ENCODE data around the gene ZFPL1.

ZFPL1 gene
- 21.1 to 26.7 (median 23.7) reads per million in 3 donors for total RNA-seq

GRCh38 chr11:65083834-65084597, at the start of gene ZFPL1, which contains the start of gene CDCA5:
Gene ZFPL1, plus strand, starts transcription at chr11:65084222. Its CDS starts 477 bp downstream, at chr11:65084699.
Gene CDCA5, minus strand, starts transcription at chr11:65084040. Its CDS starts 62 bp downstream, at chr11:65083978.
- peak within 1 kb of the TSS; percentile 95 for H3K27ac ChIP-seq (ENCODE audit: insufficient read depth, low read length, poor library complexity, severe bottlenecking)
- peak within 1 kb of the TSS; percentile 83 for H3K4me3 ChIP-seq (ENCODE audit: insufficient read depth, low read depth, low read length, poor library complexity, severe bottlenecking)
- peaks cover 16% of the 10 kb centered on the region for H3K4me1 ChIP-seq (ENCODE audit: control insufficient read depth, insufficient read depth, low read length, poor library complexity, severe bottlenecking)
- no peaks in the 10 kb centered on the region for H3K27me3 ChIP-seq (replicated peaks; ENCODE audit: control insufficient read depth, insufficient read depth, low read length, poor library complexity, severe bottlenecking)
- DNase-seq: peak; percentile 91 to 92 (median 92)
- H3K9me3 ChIP-seq (ENCODE audit: control insufficient read depth, low read length): no peaks in the 10 kb centered on the region
- H3K36me3 ChIP-seq (ENCODE audit: control insufficient read depth, insufficient read depth, low read length): peaks cover 28% of the 10 kb centered on the region

GRCh38 chr11:65034423-65034822, 49.6 kb upstream of the ZFPL1 start:
- Histone ChIP-seq H3K36me3 (ENCODE audit: control insufficient read depth, insufficient read depth, low read length) (peaks cover 40% of the 10 kb centered on the region), H3K4me1 (ENCODE audit: control insufficient read depth, insufficient read depth, low read length, poor library complexity, severe bottlenecking) (no peaks in the 10 kb centered on the region), H3K27ac (ENCODE audit: insufficient read depth, low read length, poor library complexity, severe bottlenecking) (no peak overlapping the region), H3K4me3 (ENCODE audit: insufficient read depth, low read depth, low read length, poor library complexity, severe bottlenecking) (no peak overlapping the region), H3K27me3 (replicated peaks; ENCODE audit: control insufficient read depth, insufficient read depth, low read length, poor library complexity, severe bottlenecking) (no peaks in the 10 kb centered on the region), H3K9me3 (ENCODE audit: control insufficient read depth, low read length) (no peaks in the 10 kb centered on the region)
- DNase-seq: no peak

- DNase-seq: no peak
- no peaks in the 10 kb centered on the region for H3K4me1 ChIP-seq (ENCODE audit: control insufficient read depth, insufficient read depth, low read length, poor library complexity, severe bottlenecking)
- H3K27ac ChIP-seq (ENCODE audit: insufficient read depth, low read length, poor library complexity, severe bottlenecking): no peak overlapping the region
- H3K27me3 ChIP-seq (replicated peaks; ENCODE audit: control insufficient read depth, insufficient read depth, low read length, poor library complexity, severe bottlenecking): no peaks in the 10 kb centered on the region
- H3K9me3 ChIP-seq (ENCODE audit: control insufficient read depth, low read length): no peaks in the 10 kb centered on the region
- H3K36me3 ChIP-seq (ENCODE audit: control insufficient read depth, insufficient read depth, low read length): peaks cover 40% of the 10 kb centered on the region
- H3K4me3 ChIP-seq (ENCODE audit: insufficient read depth, low read depth, low read length, poor library complexity, severe bottlenecking): no peak overlapping the region
Observed at GRCh38 chr11:65035579-65035978, 48.4 kb upstream of the ZFPL1 start.

GRCh38 chr11:65036931-65037330, 47.1 kb upstream of the ZFPL1 start:
- Histone ChIP-seq H3K4me1 (ENCODE audit: control insufficient read depth, insufficient read depth, low read length, poor library complexity, severe bottlenecking) (peaks cover 3% of the 10 kb centered on the region), H3K4me3 (ENCODE audit: insufficient read depth, low read depth, low read length, poor library complexity, severe bottlenecking) (no peak overlapping the region), H3K27ac (ENCODE audit: insufficient read depth, low read length, poor library complexity, severe bottlenecking) (no peak overlapping the region), H3K36me3 (ENCODE audit: control insufficient read depth, insufficient read depth, low read length) (peaks cover 40% of the 10 kb centered on the region), H3K27me3 (replicated peaks; ENCODE audit: control insufficient read depth, insufficient read depth, low read length, poor library complexity, severe bottlenecking) (no peaks in the 10 kb centered on the region), H3K9me3 (ENCODE audit: control insufficient read depth, low read length) (no peaks in the 10 kb centered on the region)
- DNase-seq: no peak

- Histone ChIP-seq H3K4me3 (ENCODE audit: insufficient read depth, low read depth, low read length, poor library complexity, severe bottlenecking) (peak overlapping the region; percentile 62), H3K4me1 (ENCODE audit: control insufficient read depth, insufficient read depth, low read length, poor library complexity, severe bottlenecking) (peaks cover 3% of the 10 kb centered on the region), H3K27ac (ENCODE audit: insufficient read depth, low read length, poor library complexity, severe bottlenecking) (peak overlapping the region; percentile 74), H3K36me3 (ENCODE audit: control insufficient read depth, insufficient read depth, low read length) (peaks cover 29% of the 10 kb centered on the region), H3K27me3 (replicated peaks; ENCODE audit: control insufficient read depth, insufficient read depth, low read length, poor library complexity, severe bottlenecking) (no peaks in the 10 kb centered on the region), H3K9me3 (ENCODE audit: control insufficient read depth, low read length) (no peaks in the 10 kb centered on the region)
- no peak for DNase-seq
Observed at GRCh38 chr11:65040520-65040846, 43.5 kb upstream of the ZFPL1 start.

GRCh38 chr11:65040847-65041622, 43.0 kb upstream of the ZFPL1 start, which contains the start of gene SAC3D1:
Gene SAC3D1, plus strand, starts transcription at chr11:65041210. Its CDS starts 83 bp downstream, at chr11:65041293.
- H3K4me3 ChIP-seq (ENCODE audit: insufficient read depth, low read depth, low read length, poor library complexity, severe bottlenecking): peak within 1 kb of the TSS; percentile 62
- peak; percentile 79 to 82 (median 79) for DNase-seq
- peaks cover 26% of the 10 kb centered on the region for H3K36me3 ChIP-seq (ENCODE audit: control insufficient read depth, insufficient read depth, low read length)
- H3K27ac ChIP-seq (ENCODE audit: insufficient read depth, low read length, poor library complexity, severe bottlenecking): peak within 1 kb of the TSS; percentile 74
- H3K27me3 ChIP-seq (replicated peaks; ENCODE audit: control insufficient read depth, insufficient read depth, low read length, poor library complexity, severe bottlenecking): no peaks in the 10 kb centered on the region
- H3K4me1 ChIP-seq (ENCODE audit: control insufficient read depth, insufficient read depth, low read length, poor library complexity, severe bottlenecking): peaks cover 3% of the 10 kb centered on the region
- no peaks in the 10 kb centered on the region for H3K9me3 ChIP-seq (ENCODE audit: control insufficient read depth, low read length)

GRCh38 chr11:65042891-65043290, 41.1 kb upstream of the ZFPL1 start:
- DNase-seq: no peak
- Histone ChIP-seq H3K27ac (ENCODE audit: insufficient read depth, low read length, poor library complexity, severe bottlenecking) (no peak overlapping the region), H3K4me1 (ENCODE audit: control insufficient read depth, insufficient read depth, low read length, poor library complexity, severe bottlenecking) (peaks cover 3% of the 10 kb centered on the region), H3K36me3 (ENCODE audit: control insufficient read depth, insufficient read depth, low read length) (peaks cover 17% of the 10 kb centered on the region), H3K4me3 (ENCODE audit: insufficient read depth, low read depth, low read length, poor library complexity, severe bottlenecking) (no peak overlapping the region), H3K27me3 (replicated peaks; ENCODE audit: control insufficient read depth, insufficient read depth, low read length, poor library complexity, severe bottlenecking) (no peaks in the 10 kb centered on the region), H3K9me3 (ENCODE audit: control insufficient read depth, low read length) (no peaks in the 10 kb centered on the region)

- Histone ChIP-seq H3K4me3 (ENCODE audit: insufficient read depth, low read depth, low read length, poor library complexity, severe bottlenecking) (no peak overlapping the region), H3K27me3 (replicated peaks; ENCODE audit: control insufficient read depth, insufficient read depth, low read length, poor library complexity, severe bottlenecking) (no peaks in the 10 kb centered on the region), H3K36me3 (ENCODE audit: control insufficient read depth, insufficient read depth, low read length) (peaks cover 14% of the 10 kb centered on the region), H3K27ac (ENCODE audit: insufficient read depth, low read length, poor library complexity, severe bottlenecking) (no peak overlapping the region), H3K9me3 (ENCODE audit: control insufficient read depth, low read length) (no peaks in the 10 kb centered on the region), H3K4me1 (ENCODE audit: control insufficient read depth, insufficient read depth, low read length, poor library complexity, severe bottlenecking) (peaks cover 3% of the 10 kb centered on the region)
- no peak for DNase-seq
Observed at GRCh38 chr11:65043881-65044501, 40.0 kb upstream of the ZFPL1 start.

- DNase-seq: no peak
- Histone ChIP-seq H3K27ac (ENCODE audit: insufficient read depth, low read length, poor library complexity, severe bottlenecking) (no peak overlapping the region), H3K4me3 (ENCODE audit: insufficient read depth, low read depth, low read length, poor library complexity, severe bottlenecking) (no peak overlapping the region), H3K27me3 (replicated peaks; ENCODE audit: control insufficient read depth, insufficient read depth, low read length, poor library complexity, severe bottlenecking) (no peaks in the 10 kb centered on the region), H3K4me1 (ENCODE audit: control insufficient read depth, insufficient read depth, low read length, poor library complexity, severe bottlenecking) (peaks cover 3% of the 10 kb centered on the region), H3K9me3 (ENCODE audit: control insufficient read depth, low read length) (no peaks in the 10 kb centered on the region), H3K36me3 (ENCODE audit: control insufficient read depth, insufficient read depth, low read length) (peaks cover 14% of the 10 kb centered on the region)
Observed at GRCh38 chr11:65045061-65045460, 39.0 kb upstream of the ZFPL1 start.
